NT2/D1 (cell line): ENCODE data around the gene PASD1.

Source experiments
- DNase-seq: peaks from one replicate; pipeline ENCODE4 v3.0.0-alpha.2; 2011; ENCODE audit warnings: low read depth, low spot score
- H3K27me3 ChIP-seq: 2 replicates; pipeline ENCODE4 v1.6.0; 2011; ENCODE audit warnings: mild to moderate bottlenecking; ENCODE audit not compliant: insufficient read length, insufficient read depth
- H3K36me3 ChIP-seq: 2 replicates; pipeline ENCODE4 v1.6.1; 2011; ENCODE audit warnings: mild to moderate bottlenecking, low read length, mixed read lengths; ENCODE audit not compliant: insufficient read depth, insufficient read length
- H3K4me1 ChIP-seq: 2 replicates; pipeline ENCODE4 v1.5.1; 2011; ENCODE audit not compliant: insufficient read depth, insufficient read length
- H3K4me3 ChIP-seq: 2 replicates; pipeline ENCODE4 v1.5.1; 2011; ENCODE audit warnings: low read depth; ENCODE audit not compliant: insufficient read length
- H3K9ac ChIP-seq: 2 replicates; pipeline ENCODE4 v1.6.0; 2011; ENCODE audit warnings: low read depth; ENCODE audit not compliant: insufficient read length
- H3K9me3 ChIP-seq: 2 replicates; pipeline ENCODE4 v1.5.1; 2011; ENCODE audit warnings: mild to moderate bottlenecking, low read length; ENCODE audit not compliant: insufficient read depth
- SUZ12 ChIP-seq: IDR thresholded peaks from 2 replicates; pipeline ENCODE4 v1.6.1; 2011; ENCODE audit not compliant: insufficient read length, insufficient read depth; ENCODE audit errors: extremely low read depth
- YY1 ChIP-seq: IDR thresholded peaks from 2 replicates; pipeline ENCODE4 v1.6.1; 2011; ENCODE audit not compliant: insufficient read length, insufficient read depth
- ZNF274 ChIP-seq: IDR thresholded peaks from 2 replicates; pipeline ENCODE4 v1.6.1; 2011; ENCODE audit warnings: mild to moderate bottlenecking, low read depth, low read length

The PASD1 gene

DNA sequence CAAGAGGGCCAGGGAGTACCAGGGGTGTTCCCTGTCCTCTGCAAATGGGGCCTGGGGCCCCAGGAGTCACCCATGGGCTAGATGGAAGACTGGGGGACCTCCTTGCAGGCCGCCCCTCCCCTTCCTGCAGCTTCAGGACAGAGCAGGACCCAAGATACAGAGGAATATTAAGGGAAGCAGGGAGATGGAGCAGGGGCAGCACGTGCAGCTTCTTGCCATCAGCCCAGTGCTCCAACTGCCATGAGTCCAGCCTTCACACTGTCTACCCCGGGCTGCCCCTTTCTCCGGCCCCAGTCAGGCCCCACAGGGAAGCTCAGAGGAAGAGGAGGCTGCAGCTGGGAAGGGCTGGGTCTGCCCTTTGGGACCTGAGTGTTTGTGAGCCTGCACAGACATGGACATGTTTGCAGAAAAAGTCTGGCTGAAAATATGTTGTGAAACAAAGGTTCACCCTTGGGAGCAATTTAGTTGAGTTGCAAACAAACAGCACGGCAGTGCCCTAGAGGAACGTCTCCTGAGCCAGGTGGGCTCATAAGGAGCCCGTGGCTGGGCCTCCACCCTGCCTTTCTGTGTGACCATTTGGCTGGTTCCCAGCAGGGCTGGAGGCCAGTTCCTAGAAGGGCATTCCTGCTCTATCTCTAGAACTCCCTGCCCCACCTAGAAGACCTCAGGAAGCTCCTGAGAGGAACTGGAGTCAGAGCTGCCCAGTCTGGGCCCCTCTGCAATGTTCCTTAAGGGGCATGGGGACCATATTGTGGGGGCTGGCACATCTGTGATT, 161.3 kb downstream of the PASD1 start:
- H3K9ac ChIP-seq = no peak overlapping the region
- H3K4me1 ChIP-seq = no peaks in the 10 kb centered on the region
- no peak for TF ChIP-seq ZNF274
- no peak for TF ChIP-seq SUZ12
- DNase-seq = no peak
- H3K36me3 ChIP-seq = no peaks in the 10 kb centered on the region
- H3K4me3 ChIP-seq = no peak overlapping the region
- H3K27me3 ChIP-seq = no peaks in the 10 kb centered on the region
- H3K9me3 ChIP-seq = no peaks in the 10 kb centered on the region

DNA sequence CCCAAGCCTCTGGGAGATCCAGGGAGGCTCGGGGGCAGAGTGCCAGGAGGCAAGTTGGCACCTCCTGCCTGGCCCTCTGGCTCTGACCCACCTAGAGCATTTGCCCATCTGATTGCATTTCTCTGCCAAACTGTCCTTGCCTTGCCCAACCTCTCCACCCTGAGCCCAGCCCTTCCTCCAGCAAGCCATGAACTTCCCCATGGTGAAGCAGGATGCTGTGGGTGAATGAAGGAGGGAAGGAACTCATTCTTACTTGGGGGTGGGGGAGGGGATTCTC, 161.8 kb downstream of the PASD1 start:
- TF ChIP-seq ZNF274 = no peak
- TF ChIP-seq SUZ12 = no peak
- TF ChIP-seq YY1 = no peak
- Histone ChIP-seq H3K9me3 (no peaks in the 10 kb centered on the region), H3K27me3 (no peaks in the 10 kb centered on the region), H3K4me1 (no peaks in the 10 kb centered on the region), H3K36me3 (no peaks in the 10 kb centered on the region), H3K4me3 (no peak overlapping the region), H3K9ac (no peak overlapping the region)
- no peak for DNase-seq
